HCT116 (cell line): ENCODE data around the gene TTF1. TPM values are rescaled to one million over a fixed set of nuclear protein-coding genes. Genes with fewer than 3 reads are reported as not detected.

Source experiments
- ATAC-seq: fragments of 200-7000 bp; cut with Tn5 transposase; 2 replicates; pipeline ENCODE4 v1.9.1; 2020; ENCODE audit warnings: mild to moderate bottlenecking, moderate library complexity
- BruUV-seq: library from RNA; stranded (reverse); fragments of 400-500 nt; replicated peaks from 2 replicates; lab custom pipeline; 2021; lab: Mats Ljungman, UMichigan
- CTCF ChIA-PET: fragments of 300-600 bp; sonication (Branson Sonifier 250); formaldehyde crosslinking; loops from one replicate; lab custom pipeline; 2021; ENCODE audit warnings: antibody characterized with exemption; lab: Charles Lee
- POLR2A ChIA-PET: fragments of 300-600, 350-600 bp; sonication (Branson Sonifier 250); formaldehyde crosslinking; loops from one replicate; lab custom pipeline; 2021; ENCODE audit warnings: antibody characterized with exemption; lab: Charles Lee
- RAD21 ChIA-PET, 2 experiments: fragments of 300-600 bp; sonication (Branson Sonifier 250); formaldehyde crosslinking; loops; one replicate each; lab custom pipeline; 2023; ENCODE audit warnings: low total read pairs in 2 of 2; ENCODE audit not compliant: uncharacterized antibody in 2 of 2, unreplicated experiment in 2 of 2, low non-redundant PET in 1 of 2; lab: Charles Lee
- DNase-seq: peaks from one replicate; pipeline ENCODE4 v3.0.0-alpha.2; 2010; ENCODE audit warnings: low read depth, low spot score
- H2AFZ ChIP-seq: fragments of 200-600 bp; shearing (Covaris generic), sonication (generic); 2 replicates; pipeline ENCODE4 v1.6.1; 2017; ENCODE audit warnings: low read depth, mixed run types, mixed read lengths, antibody characterized with exemption, low read length; ENCODE audit not compliant: poor library complexity, severe bottlenecking
- H3K27ac ChIP-seq: 2 replicates; pipeline ENCODE4 v1.5.1; 2012; ENCODE audit warnings: low read depth, low read length
- H3K27me3 ChIP-seq: fragments of 200-600 bp; sonication (generic); 2 replicates; pipeline ENCODE4 v1.6.1; 2016; ENCODE audit warnings: mixed run types, low read length, mixed read lengths; ENCODE audit not compliant: insufficient read depth
- H3K36me3 ChIP-seq, 2 experiments: fragments of 200-500 bp in 1 of 2; fragments of 200-600 bp in 1 of 2; sonication (Bioruptor generic) in 1 of 2; sonication (generic) in 1 of 2; 2 replicates each; pipeline versions ENCODE4 v1.5.1 to v1.6.1; 2014 to 2016; ENCODE audit warnings: low read length in 2 of 2, inconsistent platforms in 1 of 2, mixed read lengths in 1 of 2, mixed run types in 1 of 2; ENCODE audit not compliant: insufficient read depth in 2 of 2, control insufficient read depth in 1 of 2
- H3K4me1 ChIP-seq, 2 experiments: fragments of 200-600 bp in 1 of 2; sonication (generic) in 1 of 2; 2 replicates each; pipeline versions ENCODE4 v1.5.1 to v1.6.1; 2012 to 2017; ENCODE audit warnings: low read length in 2 of 2, inconsistent platforms in 1 of 2, mild to moderate bottlenecking in 1 of 2, mixed read lengths in 1 of 2, mixed run types in 1 of 2, moderate library complexity in 1 of 2; ENCODE audit not compliant: insufficient read depth in 2 of 2, control insufficient read depth in 1 of 2
- H3K4me2 ChIP-seq: fragments of 200-600 bp; sonication (generic); 2 replicates; pipeline ENCODE4 v1.6.1; 2017; ENCODE audit warnings: mixed run types, low read length, mixed read lengths
- H3K4me3 ChIP-seq, 2 experiments: fragments of 200-600 bp in 1 of 2; sonication (generic) in 1 of 2; replicated peaks in 1 of 2; 2 replicates each; pipeline ENCODE4 v1.5.1; 2011 to 2016; ENCODE audit warnings: low read length in 2 of 2, control low read depth in 1 of 2, low read depth in 1 of 2, mild to moderate bottlenecking in 1 of 2, mixed read lengths in 1 of 2, mixed run types in 1 of 2
- H3K79me2 ChIP-seq: fragments of 200-600 bp; sonication (generic); 2 replicates; pipeline ENCODE4 v1.6.1; 2017; ENCODE audit warnings: mild to moderate bottlenecking, mixed run types, low read length, moderate library complexity, mixed read lengths; ENCODE audit not compliant: insufficient read depth
- H3K9ac ChIP-seq: fragments of 200-600 bp; sonication (generic); 2 replicates; pipeline ENCODE4 v1.6.1; 2016; ENCODE audit warnings: low read length, mixed read lengths
- H3K9me2 ChIP-seq: fragments of 200-600 bp; sonication (generic), shearing (Covaris generic); 2 replicates; pipeline ENCODE4 v1.6.1; 2017; ENCODE audit warnings: mixed run types, mild to moderate bottlenecking, moderate library complexity; ENCODE audit not compliant: insufficient read depth
- H3K9me3 ChIP-seq, 2 experiments: fragments of 200-500 bp in 1 of 2; fragments of 200-600 bp in 1 of 2; sonication (Bioruptor generic) in 1 of 2; sonication (generic) in 1 of 2; 2 replicates each; pipeline ENCODE4 v1.6.1; 2014 to 2017; ENCODE audit warnings: low read length in 2 of 2, mixed read lengths in 2 of 2, inconsistent platforms in 1 of 2, low read depth in 1 of 2, mild to moderate bottlenecking in 1 of 2, mixed run types in 1 of 2, moderate library complexity in 1 of 2; ENCODE audit not compliant: control insufficient read depth in 1 of 2, insufficient read depth in 1 of 2
- H4K20me1 ChIP-seq: fragments of 200-600 bp; sonication (generic), shearing (Covaris generic); 2 replicates; pipeline ENCODE4 v1.6.1; 2017; ENCODE audit warnings: mixed run types, mild to moderate bottlenecking, moderate library complexity; ENCODE audit not compliant: insufficient read depth
- EZH2 ChIP-seq: fragments of 200-600 bp; sonication (generic); IDR thresholded peaks from 2 replicates; pipeline ENCODE4 v1.6.1; 2017; ENCODE audit warnings: antibody characterized with exemption, mixed run types
- JUND ChIP-seq: IDR thresholded peaks from 2 replicates; pipeline ENCODE4 v1.6.1; 2012
- POLR2A ChIP-seq: IDR thresholded peaks from 2 replicates; pipeline ENCODE4 v1.7.0; 2011; ENCODE audit warnings: borderline replicate concordance; ENCODE audit not compliant: insufficient read depth, insufficient read length; ENCODE audit errors: extremely low read depth
- SP1 ChIP-seq: IDR thresholded peaks from 2 replicates; pipeline ENCODE4 v1.6.1; 2012; ENCODE audit warnings: low read depth
- SRF ChIP-seq: IDR thresholded peaks from 2 replicates; pipeline ENCODE4 v1.6.1; 2012; ENCODE audit warnings: low read depth
- YY1 ChIP-seq: IDR thresholded peaks from 2 replicates; pipeline ENCODE4 v1.6.1; 2011; ENCODE audit warnings: low read length, low read depth, moderate library complexity, mild to moderate bottlenecking; ENCODE audit not compliant: insufficient replicate concordance; ENCODE audit errors: extremely low read depth
- ZNF274 ChIP-seq: fragments of 200-500 bp; sonication (Bioruptor generic); IDR thresholded peaks from 2 replicates; pipeline ENCODE4 v1.6.1; 2014; ENCODE audit warnings: mild to moderate bottlenecking, low read depth, low read length, inconsistent platforms
- intact Hi-C: fragments of 100-400 bp; cut with micrococcal nuclease; formaldehyde crosslinking; loops from 2 replicates; pipeline ENCODE4 v1.10.0; 2022
- total RNA-seq: library from RNA; stranded (reverse); gene quantifications from one replicate; pipeline ENCODE4 v1.2.1, GENCODE V29; 2021; ENCODE audit not compliant: unreplicated experiment
- TF ChIP-seq, protein P1 (sequence below): IDR thresholded peaks from 2 replicates; pipeline ENCODE4 v1.6.1; 2012; ENCODE audit warnings: low read depth
- TF ChIP-seq, protein P2 (sequence below): IDR thresholded peaks from 2 replicates; pipeline ENCODE4 v1.6.1; 2012
- TF ChIP-seq, protein P3 (sequence below): IDR thresholded peaks from 2 replicates; pipeline ENCODE4 v1.6.1; 2011; ENCODE audit warnings: mild to moderate bottlenecking, low read length, moderate library complexity; ENCODE audit not compliant: insufficient replicate concordance; ENCODE audit errors: extremely low read depth

TTF1 gene
- total RNA-seq, 1 experiment from 2014 or later, result 14.5 TPM

DNA sequence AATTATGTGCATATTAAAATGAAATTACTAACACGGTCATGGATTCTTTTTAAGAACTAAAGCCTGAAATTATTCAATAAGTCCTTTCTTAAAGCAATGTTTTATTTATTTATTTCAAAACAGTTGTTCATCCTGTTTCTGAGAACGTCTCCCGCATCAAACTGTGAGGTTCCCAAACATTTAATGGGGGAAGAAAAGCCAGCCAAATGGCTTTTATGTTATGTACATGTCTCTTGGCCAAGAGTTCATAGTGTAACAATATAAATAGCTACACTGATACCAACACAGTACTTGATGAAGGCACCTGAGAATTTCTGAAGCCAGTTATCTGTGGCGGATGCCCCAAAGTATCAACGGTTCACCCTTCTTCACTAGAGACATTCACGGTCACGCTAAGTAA is 15.7 kb downstream of the TTF1 start:
- POLR2A ChIA-PET, result no interaction called here
- no peak overlapping the region for H3K4me2 ChIP-seq
- H3K36me3 ChIP-seq, result peaks cover 54 to 57% of the 10 kb centered on the region in 2 experiments
- H3K9me3 ChIP-seq, result no peaks in the 10 kb centered on the region
- H3K4me1 ChIP-seq, result no peaks in the 10 kb centered on the region
- no peak overlapping the region for H3K9ac ChIP-seq
- no peak overlapping the region for H3K4me3 ChIP-seq
- intact Hi-C loops, result no loop called here
- H4K20me1 ChIP-seq, result no peaks in the 10 kb centered on the region
- no peaks in the 10 kb centered on the region for H3K79me2 ChIP-seq
- no peaks in the 10 kb centered on the region for H3K9me2 ChIP-seq
- no peak overlapping the region for H2AFZ ChIP-seq
- no peaks in the 10 kb centered on the region for H3K27me3 ChIP-seq
- no peak for TF ChIP-seq SP1
- TF ChIP-seq, protein P1, sequence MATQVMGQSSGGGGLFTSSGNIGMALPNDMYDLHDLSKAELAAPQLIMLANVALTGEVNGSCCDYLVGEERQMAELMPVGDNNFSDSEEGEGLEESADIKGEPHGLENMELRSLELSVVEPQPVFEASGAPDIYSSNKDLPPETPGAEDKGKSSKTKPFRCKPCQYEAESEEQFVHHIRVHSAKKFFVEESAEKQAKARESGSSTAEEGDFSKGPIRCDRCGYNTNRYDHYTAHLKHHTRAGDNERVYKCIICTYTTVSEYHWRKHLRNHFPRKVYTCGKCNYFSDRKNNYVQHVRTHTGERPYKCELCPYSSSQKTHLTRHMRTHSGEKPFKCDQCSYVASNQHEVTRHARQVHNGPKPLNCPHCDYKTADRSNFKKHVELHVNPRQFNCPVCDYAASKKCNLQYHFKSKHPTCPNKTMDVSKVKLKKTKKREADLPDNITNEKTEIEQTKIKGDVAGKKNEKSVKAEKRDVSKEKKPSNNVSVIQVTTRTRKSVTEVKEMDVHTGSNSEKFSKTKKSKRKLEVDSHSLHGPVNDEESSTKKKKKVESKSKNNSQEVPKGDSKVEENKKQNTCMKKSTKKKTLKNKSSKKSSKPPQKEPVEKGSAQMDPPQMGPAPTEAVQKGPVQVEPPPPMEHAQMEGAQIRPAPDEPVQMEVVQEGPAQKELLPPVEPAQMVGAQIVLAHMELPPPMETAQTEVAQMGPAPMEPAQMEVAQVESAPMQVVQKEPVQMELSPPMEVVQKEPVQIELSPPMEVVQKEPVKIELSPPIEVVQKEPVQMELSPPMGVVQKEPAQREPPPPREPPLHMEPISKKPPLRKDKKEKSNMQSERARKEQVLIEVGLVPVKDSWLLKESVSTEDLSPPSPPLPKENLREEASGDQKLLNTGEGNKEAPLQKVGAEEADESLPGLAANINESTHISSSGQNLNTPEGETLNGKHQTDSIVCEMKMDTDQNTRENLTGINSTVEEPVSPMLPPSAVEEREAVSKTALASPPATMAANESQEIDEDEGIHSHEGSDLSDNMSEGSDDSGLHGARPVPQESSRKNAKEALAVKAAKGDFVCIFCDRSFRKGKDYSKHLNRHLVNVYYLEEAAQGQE, result no peak
- TF ChIP-seq SRF, result no peak
- TF ChIP-seq, protein P2, sequence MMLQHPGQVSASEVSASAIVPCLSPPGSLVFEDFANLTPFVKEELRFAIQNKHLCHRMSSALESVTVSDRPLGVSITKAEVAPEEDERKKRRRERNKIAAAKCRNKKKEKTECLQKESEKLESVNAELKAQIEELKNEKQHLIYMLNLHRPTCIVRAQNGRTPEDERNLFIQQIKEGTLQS, result no peak
- TF ChIP-seq, all 23 proteins: peak for 0
- BruUV-seq, result no TSS peak
- ChIA-PET CTCF (no interaction called here), RAD21 (no interaction called here)
- H3K27ac ChIP-seq, result no peak overlapping the region
- ATAC-seq, result no peak
- no peak for DNase-seq

DNA sequence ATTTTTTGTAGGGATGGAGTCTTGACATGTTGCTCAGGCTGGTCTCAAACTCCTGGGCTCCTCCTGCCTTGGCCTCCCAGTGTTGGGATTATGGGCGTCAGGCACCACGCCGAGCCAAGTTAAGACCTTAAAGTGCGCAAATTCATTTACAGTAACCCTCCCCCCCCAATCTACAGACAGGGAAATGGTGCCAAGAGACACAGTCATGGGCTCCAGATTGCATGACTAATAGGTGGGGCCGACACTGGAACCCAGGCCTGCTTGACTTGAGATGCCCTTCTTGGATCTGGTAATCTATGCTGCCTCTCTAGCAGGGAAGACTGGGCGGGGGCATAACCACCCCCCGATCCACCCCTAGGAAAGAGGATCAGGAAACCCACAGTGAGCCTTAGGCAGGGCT is 19.5 kb downstream of the TTF1 start:
- no peaks in the 10 kb centered on the region for H3K9me2 ChIP-seq
- no peak overlapping the region for H3K4me2 ChIP-seq
- DNase-seq (no peak), ATAC-seq (no peak)
- TF ChIP-seq EZH2 (no peak), JUND (no peak), POLR2A (no peak), ZNF274 (no peak), SRF (no peak), YY1 (no peak)
- TF ChIP-seq, protein P1, result no peak
- TF ChIP-seq, protein P3, sequence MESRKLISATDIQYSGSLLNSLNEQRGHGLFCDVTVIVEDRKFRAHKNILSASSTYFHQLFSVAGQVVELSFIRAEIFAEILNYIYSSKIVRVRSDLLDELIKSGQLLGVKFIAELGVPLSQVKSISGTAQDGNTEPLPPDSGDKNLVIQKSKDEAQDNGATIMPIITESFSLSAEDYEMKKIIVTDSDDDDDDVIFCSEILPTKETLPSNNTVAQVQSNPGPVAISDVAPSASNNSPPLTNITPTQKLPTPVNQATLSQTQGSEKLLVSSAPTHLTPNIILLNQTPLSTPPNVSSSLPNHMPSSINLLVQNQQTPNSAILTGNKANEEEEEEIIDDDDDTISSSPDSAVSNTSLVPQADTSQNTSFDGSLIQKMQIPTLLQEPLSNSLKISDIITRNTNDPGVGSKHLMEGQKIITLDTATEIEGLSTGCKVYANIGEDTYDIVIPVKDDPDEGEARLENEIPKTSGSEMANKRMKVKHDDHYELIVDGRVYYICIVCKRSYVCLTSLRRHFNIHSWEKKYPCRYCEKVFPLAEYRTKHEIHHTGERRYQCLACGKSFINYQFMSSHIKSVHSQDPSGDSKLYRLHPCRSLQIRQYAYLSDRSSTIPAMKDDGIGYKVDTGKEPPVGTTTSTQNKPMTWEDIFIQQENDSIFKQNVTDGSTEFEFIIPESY, result no peak
- no peaks in the 10 kb centered on the region for H3K79me2 ChIP-seq
- H3K9me3 ChIP-seq, result no peaks in the 10 kb centered on the region
- ChIA-PET POLR2A (no interaction called here), RAD21 (no interaction called here), CTCF (no interaction called here)
- H3K27ac ChIP-seq, result no peak overlapping the region
- no peaks in the 10 kb centered on the region for H4K20me1 ChIP-seq
- intact Hi-C loops, result loop anchor here (10.0 kb wide), 1 partner anchor 602 kb away; no protein-coding TSS in a partner anchor
- BruUV-seq, result no TSS peak
- no peaks in the 10 kb centered on the region for H3K4me1 ChIP-seq
- H2AFZ ChIP-seq, result no peak overlapping the region
- H3K27me3 ChIP-seq, result no peaks in the 10 kb centered on the region
- peaks cover 41 to 50% of the 10 kb centered on the region in 2 experiments for H3K36me3 ChIP-seq
- H3K4me3 ChIP-seq, result no peak overlapping the region
- no peak overlapping the region for H3K9ac ChIP-seq
